ENCODE data around the gene NFIA.
"Not testable (repeated sequence)": the region's sequence is repeated elsewhere in the genome, so short reads cannot be mapped to it uniquely, and the experiment has no call there.

Gene NFIA

DNA sequence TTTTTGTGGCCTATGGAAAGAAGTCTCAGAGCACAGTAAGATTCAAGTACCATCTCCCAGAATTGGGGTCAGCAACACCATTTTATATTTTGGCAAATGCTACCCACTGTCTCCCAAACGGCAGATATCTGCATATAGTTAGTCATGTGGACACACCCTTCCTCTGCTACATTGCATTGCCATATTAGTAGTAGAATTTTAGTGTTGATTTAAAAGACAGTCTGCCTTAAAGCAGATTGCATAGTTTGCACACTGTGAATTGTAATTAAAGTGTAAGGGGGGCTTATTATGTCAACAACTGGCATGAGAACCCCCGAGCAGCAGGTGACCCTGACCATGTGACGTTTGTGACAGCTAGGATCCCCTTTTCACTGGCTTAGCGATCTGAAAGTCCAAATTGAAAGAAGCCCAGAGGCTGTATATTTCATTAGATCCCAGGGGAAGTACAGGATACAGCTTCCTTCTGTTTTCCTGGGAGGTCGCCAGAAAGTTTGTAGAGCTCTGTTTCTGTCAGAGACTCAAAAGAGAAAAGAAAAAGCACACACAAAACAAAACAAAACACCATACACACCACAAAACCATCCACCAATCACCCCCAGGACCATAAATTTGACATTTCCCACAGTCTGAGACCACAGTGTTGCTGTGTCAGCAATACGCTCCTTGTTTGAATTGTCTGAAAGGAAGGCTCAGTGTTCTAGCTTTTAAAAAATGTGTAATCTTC lies 172.4 kb downstream of the NFIA start:
- DNase-seq = no peak

- no peak for DNase-seq
These were observed 173.0 kb downstream of the NFIA start for GRCh38 chr1:61255358-61255703.

DNA sequence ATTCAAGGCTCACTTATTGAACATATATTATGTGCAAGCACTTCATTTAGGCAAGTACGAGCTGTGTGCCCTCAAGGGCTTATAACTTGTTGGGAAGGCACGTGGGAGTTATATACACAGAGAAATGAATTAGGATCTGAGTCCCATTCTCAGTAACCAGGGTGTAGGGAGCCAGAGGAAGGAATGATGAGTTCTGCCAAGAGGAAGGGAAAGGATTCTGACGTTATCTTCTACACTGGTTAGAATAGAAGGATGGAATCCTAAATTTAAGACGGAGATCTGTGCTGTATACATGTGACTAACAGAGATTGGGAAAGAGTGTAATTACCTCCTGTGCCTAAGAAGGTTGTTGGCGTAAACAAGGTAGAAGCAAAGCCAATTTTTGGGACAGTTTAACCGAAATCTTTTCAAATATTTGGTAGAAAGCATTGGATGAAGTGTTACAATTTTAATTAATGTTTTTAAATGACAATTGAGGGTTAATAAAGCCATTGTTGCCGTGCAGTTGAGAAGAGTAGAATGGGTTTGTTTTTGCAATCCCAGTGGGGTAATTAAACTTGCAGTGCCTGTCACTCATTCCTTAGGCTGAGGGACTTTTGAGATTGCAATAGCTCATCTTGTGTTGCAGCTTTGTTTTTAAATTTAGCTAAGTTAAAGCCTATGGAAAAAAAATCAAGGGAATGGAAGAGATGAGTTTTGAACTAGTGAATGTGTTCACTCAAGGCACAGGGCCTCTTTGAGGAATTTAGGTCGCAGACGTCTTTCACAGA lies 177.2 kb downstream of the NFIA start:
- no peak for DNase-seq

GRCh38 chr1:61260171-61260570 lies 177.8 kb downstream of the NFIA start:
- DNase-seq = no peak

DNA sequence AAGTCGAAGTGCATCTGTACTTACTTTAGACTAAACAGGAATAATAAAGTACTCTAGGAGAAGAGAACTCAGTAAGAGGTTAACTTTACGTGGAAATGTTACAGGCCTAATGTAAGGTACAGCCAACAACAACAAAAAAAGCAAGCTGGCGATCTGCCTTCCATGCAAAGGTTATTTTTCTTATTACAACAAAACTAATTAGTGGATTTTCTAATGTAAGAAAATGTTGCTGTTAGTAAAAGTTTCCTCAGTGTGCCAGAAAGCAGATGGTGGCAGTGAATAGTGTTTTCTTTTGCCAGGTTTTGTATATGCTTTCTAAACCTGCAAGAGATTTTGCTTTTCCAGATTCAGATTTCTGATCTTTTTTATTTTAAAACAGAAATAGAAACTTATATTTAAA lies 179.2 kb downstream of the NFIA start:
- no peak for DNase-seq

- DNase-seq = no peak
These were observed 181.8 kb downstream of the NFIA start for GRCh38 chr1:61263905-61264824.

- DNase-seq = no peak
These were observed 182.5 kb downstream of the NFIA start for GRCh38 chr1:61264825-61265242.

DNA sequence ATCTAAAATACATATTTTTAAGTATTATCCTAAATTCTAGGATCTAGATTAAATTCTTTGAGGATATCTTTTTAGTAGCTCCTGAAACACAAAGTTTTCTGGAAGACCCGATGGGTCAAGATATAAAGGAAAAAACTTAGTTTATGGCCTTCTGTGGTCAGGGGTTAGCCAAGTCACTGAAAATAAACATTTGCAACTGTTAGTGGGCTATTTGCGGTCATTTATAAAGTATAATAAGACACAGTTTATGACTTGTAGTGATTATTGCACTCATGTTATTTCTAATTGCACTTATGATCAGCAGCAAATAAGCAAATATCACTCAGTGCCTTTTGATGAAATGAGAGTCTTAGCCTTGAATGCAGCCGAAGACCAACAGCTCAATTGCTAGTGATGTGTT lies 183.3 kb downstream of the NFIA start:
- no peak for DNase-seq

- DNase-seq = no peak
These were observed 184.4 kb downstream of the NFIA start for GRCh38 chr1:61266738-61267137.

GRCh38 chr1:61268546-61269240 lies 186.3 kb downstream of the NFIA start:
- no peak for DNase-seq

DNA sequence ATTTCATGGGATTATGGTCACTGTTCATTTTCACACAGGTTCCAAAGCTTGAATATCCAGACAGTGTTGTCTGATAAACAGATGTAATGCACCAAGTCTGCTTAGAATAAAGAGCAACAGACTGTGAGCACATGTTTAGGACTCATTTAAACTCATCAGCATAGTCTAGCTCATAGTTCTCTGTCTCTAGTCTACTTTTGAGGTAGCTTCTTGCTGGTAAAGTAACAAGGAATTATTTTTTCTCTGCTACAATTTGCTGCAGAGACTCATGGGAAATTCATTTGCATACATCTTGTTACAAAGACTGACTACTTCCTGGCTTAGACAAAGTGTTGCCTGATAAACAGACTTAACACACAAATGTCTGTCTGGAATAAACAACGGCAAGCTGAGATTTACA lies 187.2 kb downstream of the NFIA start:
- no peak for DNase-seq

DNA sequence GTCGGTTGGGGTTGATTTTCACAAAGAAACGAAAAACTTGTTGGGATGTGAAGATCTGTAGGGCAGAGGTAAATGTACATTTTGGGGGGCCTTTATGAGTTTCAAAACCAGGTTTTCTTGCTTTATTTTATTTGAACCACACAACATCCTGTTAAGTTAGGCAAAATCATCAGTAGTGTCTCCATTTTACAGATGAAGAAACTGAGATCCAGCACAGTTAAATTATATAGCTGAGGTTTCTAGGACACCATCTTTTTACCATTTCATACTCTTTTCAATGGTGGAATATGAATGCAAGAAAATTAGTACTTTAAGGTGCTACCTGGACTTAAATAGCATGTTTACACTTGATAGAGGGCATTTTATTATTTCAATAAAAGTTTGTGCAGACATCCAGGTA lies 187.7 kb downstream of the NFIA start:
- DNase-seq = no peak

GRCh38 chr1:61270761-61271411 lies 188.5 kb downstream of the NFIA start:
- no peak for DNase-seq

- no peak for DNase-seq
These were observed 189.0 kb downstream of the NFIA start for GRCh38 chr1:61271412-61271789.

DNA sequence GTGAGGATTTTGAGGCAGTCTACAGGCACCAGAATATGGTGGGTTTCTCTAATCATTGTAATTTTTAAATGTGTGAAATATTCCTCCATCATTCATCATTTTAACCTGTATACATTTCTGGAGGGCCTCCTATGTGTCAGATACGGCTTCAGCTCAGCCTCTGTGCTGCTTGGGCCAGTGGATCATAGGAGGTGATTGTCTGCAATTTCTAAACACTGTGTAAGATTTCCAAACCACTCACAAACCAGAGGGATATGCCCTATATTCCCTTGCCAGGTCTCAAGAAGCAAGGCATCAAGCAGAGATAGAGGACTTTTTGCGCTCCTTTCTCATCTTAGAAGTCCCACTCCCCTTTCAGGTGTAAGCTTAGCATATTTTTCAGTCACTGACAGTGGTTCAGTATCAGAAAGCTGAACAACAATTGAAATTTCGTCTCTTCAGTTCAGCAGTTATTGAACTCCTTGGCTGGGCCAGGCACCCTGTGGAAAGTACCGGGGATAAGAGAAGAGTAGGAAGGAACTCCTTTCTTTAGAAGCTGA lies 190.9 kb downstream of the NFIA start:
- no peak for DNase-seq

GRCh38 chr1:61273861-61274260 lies 191.5 kb downstream of the NFIA start:
- no peak for DNase-seq

- DNase-seq = no peak
These were observed 192.6 kb downstream of the NFIA start for GRCh38 chr1:61274939-61275338.

- DNase-seq = no peak
These were observed 193.9 kb downstream of the NFIA start for GRCh38 chr1:61276246-61276645.

GRCh38 chr1:61277121-61277690 lies 194.8 kb downstream of the NFIA start:
- no peak for DNase-seq

- not testable (repeated sequence) for DNase-seq
These were observed 196.1 kb downstream of the NFIA start for GRCh38 chr1:61278503-61278902.

DNA sequence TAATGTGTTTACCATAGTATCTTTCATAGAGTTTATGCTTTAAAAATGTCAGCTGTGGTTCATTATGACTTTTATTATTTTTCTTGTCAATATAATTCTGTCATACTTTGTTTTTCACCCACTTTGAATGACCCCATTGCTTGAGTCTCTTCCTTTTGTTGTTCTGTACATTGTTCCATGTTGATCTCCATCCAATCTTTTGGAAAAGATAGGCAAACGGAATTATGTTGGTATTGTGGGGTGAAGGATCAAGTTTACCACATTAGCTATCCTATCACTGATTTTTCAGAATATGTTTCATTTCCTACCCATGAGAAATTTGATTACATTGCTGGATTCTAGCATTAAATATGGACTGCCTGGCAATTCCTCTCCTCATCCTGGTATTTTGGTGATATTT lies 196.6 kb downstream of the NFIA start:
- no peak for DNase-seq

DNA sequence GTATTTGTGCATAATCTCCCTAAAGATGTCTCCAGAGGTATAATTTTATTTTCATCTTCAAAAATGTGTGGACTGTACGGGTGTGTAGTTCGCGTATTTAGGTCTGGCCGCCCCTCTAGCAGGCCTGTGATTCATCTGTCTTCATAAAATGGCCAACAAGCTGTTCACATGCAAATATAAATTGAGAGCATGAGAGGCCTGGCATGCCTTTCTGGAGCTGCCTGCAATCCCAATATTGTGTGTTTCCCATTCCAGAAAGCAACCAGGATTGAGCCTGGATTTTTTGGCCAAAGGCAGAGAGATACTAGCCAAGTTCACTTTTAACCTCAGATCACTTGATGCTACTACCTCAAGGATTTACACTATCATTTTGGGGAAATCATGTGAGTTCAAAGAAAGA lies 197.2 kb downstream of the NFIA start:
- DNase-seq = no peak

All from activated CD8-positive, alpha-beta memory T cell treated with anti-CD3 and anti-CD28 coated beads, Interleukin-2, amount 50 U/mL, for 4 hours (primary cell).